UCSD-AML1 (cell line): ENCODE results near the gene PHF5A.
"Not testable (repeated sequence)": the region's sequence is repeated elsewhere in the genome, so short reads cannot be mapped to it uniquely, and the experiment has no call there.

Source experiments
- DNase-seq: peaks from one replicate; lab custom pipeline; 2025; ENCODE audit not compliant: unreplicated experiment; lab: John Stamatoyannopoulos, UW

PHF5A gene

GRCh38 chr22:41447435-41448188, 20.9 kb downstream of the PHF5A start:
- DNase-seq, result peak; percentile 73

- peak; percentile 95 for DNase-seq
These were observed 21.7 kb downstream of the PHF5A start, which contains the start of gene TOB2 for GRCh38 chr22:41446639-41447434. Gene TOB2 (minus strand): TSS chr22:41446801. CDS start chr22:41437345, 9,456 bp downstream.

- peak; percentile 41 for DNase-seq
These were observed 22.4 kb downstream of the PHF5A start for GRCh38 chr22:41446057-41446501.

- DNase-seq, result peak; percentile 32
These were observed 23.1 kb downstream of the PHF5A start for GRCh38 chr22:41445129-41446056.

DNA sequence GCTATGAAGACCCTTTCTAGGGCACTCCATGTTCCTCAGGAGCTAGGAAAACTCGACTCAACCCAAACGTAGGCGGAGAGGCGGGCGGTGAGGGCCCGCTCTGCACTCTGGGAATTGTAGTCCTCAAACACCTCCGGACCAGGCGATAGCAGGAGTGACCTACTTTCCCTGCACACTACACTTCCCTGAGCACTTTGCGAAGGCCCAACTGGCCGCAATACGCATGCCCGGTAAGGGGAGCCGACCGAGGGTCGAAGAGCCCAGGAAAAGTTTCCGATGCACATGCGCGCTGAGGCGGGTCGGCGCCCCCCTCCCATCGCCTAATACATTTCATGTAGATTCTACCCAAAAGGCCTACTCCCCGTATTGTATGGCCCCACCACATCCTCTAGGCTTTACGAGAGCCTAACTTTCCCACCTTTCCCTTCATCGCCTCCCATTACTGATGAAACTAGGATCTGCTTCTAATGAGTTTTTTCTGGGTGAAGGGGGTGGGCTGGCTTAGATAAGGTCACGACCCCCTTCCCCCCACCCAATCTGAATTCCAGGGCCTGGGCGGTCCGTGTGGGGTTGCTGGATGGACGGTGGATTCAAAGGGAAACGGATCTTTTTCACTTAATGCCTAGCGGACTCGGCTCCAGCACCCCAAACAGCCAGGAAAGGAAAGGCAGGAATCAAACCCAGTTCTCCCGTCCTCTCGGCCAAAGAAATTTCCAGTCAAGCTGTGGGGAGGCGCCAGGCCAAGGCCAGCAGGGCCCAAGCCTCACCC, 23.9 kb downstream of the PHF5A start:
- peak; percentile 97 for DNase-seq

DNA sequence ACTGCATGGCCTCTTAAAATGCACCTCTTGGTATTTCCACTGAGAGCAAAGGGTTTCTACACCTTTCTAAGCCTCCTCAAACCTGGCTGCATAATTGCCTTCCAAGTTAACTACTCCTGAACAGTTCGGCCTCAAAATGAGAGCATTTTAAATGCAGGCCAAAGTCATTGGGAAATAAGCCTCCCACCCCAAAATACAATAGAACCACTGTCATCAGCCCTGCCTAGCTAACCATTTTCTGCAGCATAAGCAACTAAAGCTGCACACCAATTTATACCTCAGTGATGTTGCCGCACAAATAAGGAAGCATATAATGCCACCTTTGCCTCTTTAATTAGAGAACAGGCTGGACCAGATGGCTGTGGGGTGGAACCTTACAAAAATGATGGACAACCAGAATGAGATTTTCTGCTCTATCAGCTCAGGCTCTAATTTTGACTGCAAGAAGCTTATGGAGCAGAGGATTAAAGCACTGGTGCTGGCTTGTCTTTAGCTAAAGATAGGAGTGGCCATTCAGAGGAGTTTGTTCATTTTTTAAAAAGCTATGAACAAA, 26.2 kb downstream of the PHF5A start:
- DNase-seq, result no peak

- not testable (repeated sequence) for DNase-seq
These were observed 28.0 kb downstream of the PHF5A start for GRCh38 chr22:41440511-41440910.

DNA sequence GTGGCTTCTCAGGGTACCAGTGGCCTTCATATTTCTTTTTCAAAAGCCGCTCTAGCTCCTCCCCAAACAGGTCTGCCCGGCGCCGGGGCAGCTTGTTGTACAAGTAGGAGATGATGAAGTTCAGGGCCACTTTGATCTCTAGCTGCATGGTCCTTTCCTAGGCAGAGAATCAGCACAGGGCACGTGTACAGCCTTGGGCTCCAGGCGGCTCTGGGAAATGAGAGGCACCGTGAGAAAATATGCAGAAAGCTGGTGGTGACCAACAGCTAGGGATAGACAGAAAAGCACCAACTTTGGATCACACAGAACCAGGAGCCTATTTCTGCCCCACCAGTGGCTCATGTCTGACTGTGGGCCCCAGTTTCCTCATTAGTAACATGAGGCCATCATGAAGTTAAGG, 31.3 kb downstream of the PHF5A start:
- no peak for DNase-seq

- DNase-seq, result no peak
These were observed 32.0 kb downstream of the PHF5A start for GRCh38 chr22:41436322-41437113.

DNA sequence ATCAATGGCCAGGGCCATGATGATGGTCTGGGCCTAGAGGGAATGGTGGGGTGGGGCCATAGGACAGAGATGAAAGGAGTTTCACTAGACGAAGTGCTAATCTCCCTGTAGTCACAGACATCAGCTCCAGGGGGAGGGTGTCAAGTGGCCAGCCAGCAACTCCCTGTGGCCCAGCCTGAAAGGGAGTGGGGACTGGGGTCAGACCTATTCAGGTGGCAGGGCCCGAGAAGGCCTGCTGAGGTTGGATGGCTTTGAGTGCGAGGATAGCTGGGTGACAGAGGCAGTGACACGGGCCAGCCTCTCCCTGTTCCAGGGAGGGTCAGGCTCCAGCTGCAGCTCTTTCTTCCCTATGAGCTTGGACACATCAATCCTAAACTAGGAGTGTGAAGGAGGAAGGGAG, 32.9 kb downstream of the PHF5A start:
- DNase-seq, result no peak

DNA sequence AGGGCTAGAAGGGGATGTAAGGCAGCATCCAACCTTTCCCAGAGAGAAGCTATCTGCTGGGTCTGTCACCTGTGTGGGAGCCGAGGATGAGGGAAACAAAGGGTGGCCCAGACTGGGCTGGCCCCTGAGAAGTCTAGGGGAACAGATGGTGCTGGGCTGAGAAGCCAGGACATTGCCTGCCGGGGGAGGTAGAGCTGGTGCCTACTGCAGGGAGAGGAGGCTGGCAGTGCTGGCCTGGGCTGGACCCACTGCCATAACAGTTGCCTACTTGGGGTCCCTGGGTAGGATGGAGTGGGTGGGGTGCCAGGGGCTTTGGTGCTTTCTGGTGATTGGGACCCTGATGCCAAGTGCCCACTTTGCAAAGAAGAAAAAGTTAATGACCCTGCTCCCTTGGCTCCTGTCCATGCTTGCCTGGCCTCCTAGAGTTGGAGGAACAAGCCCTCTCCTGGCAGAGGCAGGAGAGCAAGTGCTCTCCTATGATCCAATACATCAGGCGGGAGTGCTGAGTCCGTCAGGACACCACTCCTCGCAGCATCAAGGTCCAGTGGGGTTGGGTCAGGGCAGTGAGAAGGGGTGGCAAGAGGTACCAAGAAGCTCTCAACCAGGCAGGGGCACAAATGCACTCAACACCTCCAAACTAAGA, 34.0 kb downstream of the PHF5A start:
- DNase-seq, result not testable (repeated sequence)

DNA sequence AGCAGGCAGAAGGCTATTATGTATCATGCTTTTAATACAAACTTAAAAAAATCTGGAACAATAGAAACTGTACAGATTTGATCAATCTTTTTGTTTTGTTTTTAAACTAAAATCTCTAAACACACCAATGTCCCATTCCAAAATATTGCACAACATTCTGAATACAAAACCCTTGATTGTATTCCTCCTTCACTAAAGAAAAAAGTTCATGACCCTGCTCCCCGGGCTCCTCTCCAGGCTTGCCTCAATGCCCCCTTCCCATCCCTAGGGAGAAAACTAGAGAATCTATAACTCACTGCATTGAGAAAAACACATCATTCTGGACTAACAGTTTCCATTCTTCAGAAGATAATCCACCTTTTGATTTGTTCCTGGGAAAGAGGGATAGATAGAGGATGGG, 35.0 kb downstream of the PHF5A start:
- not testable (repeated sequence) for DNase-seq

GRCh38 chr22:41431656-41432055, 36.8 kb downstream of the PHF5A start:
- DNase-seq, result no peak

DNA sequence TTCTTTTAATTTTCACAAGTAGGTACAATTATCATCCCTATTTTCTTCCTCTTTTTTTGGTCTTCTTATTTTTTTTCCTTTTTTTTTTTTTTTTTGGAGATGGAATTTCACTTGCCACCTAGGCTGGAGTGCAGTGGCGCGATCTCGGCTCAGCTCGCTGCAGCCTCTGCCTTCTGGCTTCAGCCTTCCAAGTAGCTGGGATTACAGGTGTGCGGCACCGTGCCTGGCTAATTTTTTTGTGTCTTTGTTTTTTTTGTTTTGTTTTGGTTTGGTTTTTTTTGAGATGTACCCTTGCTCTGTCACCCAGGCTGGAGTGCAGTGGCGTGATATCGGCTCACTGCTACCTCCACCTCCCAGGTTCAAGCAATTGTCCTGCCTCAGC, 38.5 kb downstream of the PHF5A start:
- DNase-seq, result no peak

DNA sequence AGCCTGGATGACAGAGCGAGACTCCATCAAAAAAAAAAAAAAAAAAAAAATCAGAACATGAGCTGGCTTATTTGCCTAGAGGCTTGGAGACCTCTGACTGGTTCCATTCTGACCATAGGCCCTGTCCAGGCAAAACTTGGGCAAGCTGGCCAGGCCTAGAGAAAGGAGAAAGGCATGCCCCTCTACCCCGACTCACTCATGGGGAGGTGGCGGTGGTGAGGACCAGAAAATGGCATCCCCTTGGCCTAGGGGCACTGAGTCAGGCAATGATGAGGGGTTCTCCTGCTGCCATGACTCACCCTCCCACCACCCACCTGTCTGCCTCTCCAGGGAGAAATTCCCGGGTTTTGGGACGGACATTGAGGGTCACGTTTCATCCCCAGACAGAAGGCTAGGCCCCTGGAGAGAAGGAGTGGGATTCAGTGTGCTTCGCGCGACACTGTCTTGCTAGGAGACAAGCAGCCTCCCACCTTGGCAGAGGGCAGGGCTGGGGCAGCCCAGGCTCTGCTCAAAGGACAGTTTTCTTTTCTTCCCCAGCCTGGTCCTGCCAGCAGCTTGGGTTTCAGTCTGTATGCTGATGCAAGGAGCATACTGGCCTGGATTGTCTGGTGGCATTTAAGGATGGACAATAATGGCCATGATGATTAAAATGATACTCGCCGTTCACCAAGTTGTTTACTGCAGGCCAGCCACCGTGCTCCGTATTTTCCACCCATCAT, 39.1 kb downstream of the PHF5A start:
- DNase-seq, result no peak

DNA sequence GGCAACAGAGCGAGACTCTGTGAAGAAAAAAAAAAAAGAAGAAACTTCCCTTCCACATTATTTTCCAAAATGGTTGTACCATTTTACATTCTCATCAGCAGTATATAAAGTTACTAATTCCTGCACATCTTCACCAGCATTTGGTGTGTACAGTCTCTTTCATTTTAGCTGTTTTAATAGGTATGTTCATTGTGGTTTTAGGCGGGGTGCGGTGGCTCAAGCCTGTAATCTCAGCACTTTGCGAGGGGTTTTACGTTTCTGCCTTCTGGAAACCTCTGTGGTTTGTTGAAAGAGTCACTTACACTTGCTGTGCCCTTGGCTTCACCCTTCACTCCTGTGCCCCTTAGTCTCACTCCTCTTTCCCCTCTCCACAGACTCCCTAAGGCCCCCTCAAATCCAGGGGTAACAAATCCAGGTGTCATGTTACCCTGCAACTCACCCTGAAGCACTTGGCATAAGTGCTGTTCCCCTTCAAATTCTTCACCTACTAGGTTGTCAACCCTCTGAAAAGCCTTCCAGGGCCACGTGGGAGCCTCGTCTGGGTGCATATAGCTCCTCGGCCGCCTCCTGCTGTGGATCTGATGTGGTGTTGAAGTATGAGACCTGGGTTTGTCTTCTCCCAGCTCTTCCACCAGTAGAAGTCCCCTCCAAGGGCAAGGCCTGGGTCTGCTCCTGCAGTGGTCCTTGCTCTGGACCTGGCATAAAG, 42.7 kb downstream of the PHF5A start:
- DNase-seq, result no peak

DNA sequence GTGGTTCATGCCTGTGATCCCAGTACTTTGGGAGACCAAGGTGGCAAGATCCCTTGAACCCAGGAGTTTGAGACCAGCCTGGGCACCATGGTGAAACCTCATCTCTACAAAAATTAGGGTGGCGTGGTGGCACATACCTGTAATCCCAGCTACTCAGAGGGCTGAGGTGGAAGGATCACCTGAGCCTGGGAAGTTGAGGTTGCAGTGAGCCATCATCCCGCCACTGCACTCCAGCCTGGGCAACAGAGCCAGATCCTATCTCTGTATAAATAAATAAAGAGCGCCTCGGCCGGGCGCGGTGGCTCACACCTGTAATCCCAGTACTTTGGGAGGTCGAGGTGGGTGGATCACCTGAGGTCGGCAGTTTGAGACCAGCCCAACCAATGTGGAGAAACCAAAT, 49.8 kb downstream of the PHF5A start:
- no peak for DNase-seq
